GM23338 (cell line): Measurements from ENCODE around the gene RPL26. TPM values are rescaled to one million over a fixed set of nuclear protein-coding genes. Genes with fewer than 3 reads are reported as not detected.

Source experiments
- ATAC-seq: fragments of 200-7000 bp; cut with Tn5 transposase; 3 replicates; pipeline ENCODE4 v1.9.1; 2020
- DNase-seq: peaks from one replicate; pipeline ENCODE4 v3.0.0-alpha.2; 2015; ENCODE audit warnings: low spot score
- H2AFZ ChIP-seq: fragments of 200-600 bp; sonication (generic); 2 replicates; pipeline ENCODE4 v1.8.0; 2016; ENCODE audit warnings: antibody characterized with exemption, mild to moderate bottlenecking, moderate library complexity
- H3F3A ChIP-seq: fragments of 200-600 bp; sonication (generic); replicated peaks from 2 replicates; pipeline ENCODE4 v1.8.0; 2017; ENCODE audit warnings: antibody characterized with exemption, mixed run types, low read depth
- H3K27ac ChIP-seq: fragments of 200-600 bp; sonication (generic); 2 replicates; pipeline ENCODE4 v1.6.1; 2016; ENCODE audit warnings: low read depth
- H3K27me3 ChIP-seq: fragments of 200-600 bp; sonication (generic); 2 replicates; pipeline ENCODE4 v1.8.0; 2016; ENCODE audit warnings: mild to moderate bottlenecking, mixed run types, moderate library complexity; ENCODE audit not compliant: insufficient read depth
- H3K36me3 ChIP-seq: fragments of 200-600 bp; sonication (generic); 2 replicates; pipeline ENCODE4 v1.8.0; 2016; ENCODE audit warnings: mild to moderate bottlenecking; ENCODE audit not compliant: insufficient read depth
- H3K4me1 ChIP-seq: fragments of 200-600 bp; sonication (generic); 2 replicates; pipeline ENCODE4 v1.8.0; 2016; ENCODE audit warnings: mild to moderate bottlenecking, moderate library complexity; ENCODE audit not compliant: insufficient read depth
- H3K4me2 ChIP-seq: fragments of 200-600 bp; sonication (generic); 2 replicates; pipeline ENCODE4 v1.7.1; 2017; ENCODE audit warnings: mixed run types
- H3K4me3 ChIP-seq: fragments of 200-600 bp; sonication (generic); 2 replicates; pipeline ENCODE4 v1.6.1; 2016; ENCODE audit warnings: mixed run types
- H3K79me2 ChIP-seq: fragments of 200-600 bp; sonication (generic); replicated peaks from 2 replicates; pipeline ENCODE4 v1.8.0; 2017; ENCODE audit warnings: mild to moderate bottlenecking; ENCODE audit not compliant: insufficient read depth
- H3K9me2 ChIP-seq: fragments of 200-600 bp; sonication (generic); 2 replicates; pipeline ENCODE4 v1.8.0; 2017; ENCODE audit not compliant: insufficient read depth
- H4K20me1 ChIP-seq: fragments of 200-600 bp; sonication (generic); replicated peaks from 2 replicates; pipeline ENCODE4 v1.8.0; 2017; ENCODE audit warnings: mild to moderate bottlenecking; ENCODE audit not compliant: insufficient read depth
- H3K27ac Mint-ChIP-seq: 2 replicates; pipeline ENCODE4 v1.8.0; 2020; ENCODE audit warnings: inconsistent platforms, mild to moderate bottlenecking, moderate library complexity, mixed read lengths
- H3K27me3 Mint-ChIP-seq: 3 replicates; pipeline ENCODE4 v1.8.0; 2022; ENCODE audit warnings: low read depth, mild to moderate bottlenecking, moderate library complexity, mixed read lengths, inconsistent platforms; ENCODE audit not compliant: insufficient read depth, poor library complexity
- H3K36me3 Mint-ChIP-seq: 3 replicates; pipeline ENCODE4 v1.8.0; 2021; ENCODE audit warnings: low read depth, mild to moderate bottlenecking, inconsistent platforms, moderate library complexity, mixed read lengths
- H3K4me1 Mint-ChIP-seq: 3 replicates; pipeline ENCODE4 v1.8.0; 2020; ENCODE audit warnings: mild to moderate bottlenecking, inconsistent platforms, mixed read lengths
- H3K4me3 Mint-ChIP-seq: 3 replicates; pipeline ENCODE4 v1.8.0; 2021; ENCODE audit warnings: moderate library complexity, mild to moderate bottlenecking, inconsistent platforms, mixed read lengths
- H3K9me3 Mint-ChIP-seq: 3 replicates; pipeline ENCODE4 v1.8.0; 2020; ENCODE audit warnings: moderate library complexity, mild to moderate bottlenecking, inconsistent platforms, mixed read lengths
- CREB1 ChIP-seq: fragments of 250-450 bp; sonication (Bioruptor Pico); IDR thresholded peaks from 2 replicates; pipeline ENCODE4 v1.5.0; 2020; ENCODE audit warnings: low read depth, mild to moderate bottlenecking, moderate library complexity
- EZH2 ChIP-seq: fragments of 200-600 bp; sonication (generic); IDR thresholded peaks from one replicate; pipeline ENCODE4 v1.8.0; 2017; ENCODE audit warnings: antibody characterized with exemption, mild to moderate bottlenecking, low read depth; ENCODE audit not compliant: unreplicated experiment
- JUNB ChIP-seq: IDR thresholded peaks from one replicate; pipeline ENCODE4 v1.6.1; 2016; ENCODE audit warnings: antibody characterized with exemption; ENCODE audit not compliant: unreplicated experiment
- POLR2AphosphoS5 ChIP-seq: IDR thresholded peaks from 2 replicates; pipeline ENCODE4 v1.6.1; 2016; ENCODE audit warnings: antibody characterized with exemption, low read depth
- ZNF114 ChIP-seq: fragments of 250-450 bp; sonication (Bioruptor Pico); IDR thresholded peaks from 2 replicates; pipeline ENCODE4 v1.5.0; 2020; ENCODE audit warnings: mild to moderate bottlenecking, moderate library complexity
- ZNF331 ChIP-seq: fragments of 250-450 bp; sonication (Bioruptor Pico); IDR thresholded peaks from 2 replicates; pipeline ENCODE4 v1.5.0; 2020; ENCODE audit warnings: low read depth, mild to moderate bottlenecking, moderate library complexity
- polyA plus RNA-seq: library from polyadenylated mRNA; unstranded; fragments of >200 nt; fragmentation: Nextera tagmentation; extraction: Ambion mirVana; gene quantifications from 2 replicates; pipeline ENCODE4 v1.2.1, GENCODE V29; 2016
- total RNA-seq: library from RNA; depleted of rRNA; stranded (reverse); fragments of >200 nt; shearing (Covaris generic); gene quantifications from 2 replicates; pipeline ENCODE4 v1.2.3, GENCODE V29; 2014
- TF ChIP-seq, protein P1 (sequence below), 2 experiments: fragments of 200-600 bp in 1 of 2; sonication (generic) in 1 of 2; conservative IDR thresholded peaks; 2 replicates each; pipeline versions ENCODE4 v1.5.1 to v1.6.1; 2016 to 2017; ENCODE audit warnings: antibody characterized with exemption in 2 of 2, low read depth in 2 of 2, mild to moderate bottlenecking in 2 of 2, moderate library complexity in 1 of 2
- TF ChIP-seq, protein P2 (sequence below): IDR thresholded peaks from 2 replicates; pipeline ENCODE4 v1.6.1; 2016; ENCODE audit warnings: antibody characterized with exemption
- TF ChIP-seq, protein P3 (sequence below): IDR thresholded peaks from one replicate; pipeline ENCODE4 v1.6.1; 2018; ENCODE audit warnings: antibody characterized with exemption; ENCODE audit not compliant: unreplicated experiment

The RPL26 gene
- total and polyA plus RNA-seq, 2 experiments from 2014 or later = 2,274 to 3,158 TPM

DNA sequence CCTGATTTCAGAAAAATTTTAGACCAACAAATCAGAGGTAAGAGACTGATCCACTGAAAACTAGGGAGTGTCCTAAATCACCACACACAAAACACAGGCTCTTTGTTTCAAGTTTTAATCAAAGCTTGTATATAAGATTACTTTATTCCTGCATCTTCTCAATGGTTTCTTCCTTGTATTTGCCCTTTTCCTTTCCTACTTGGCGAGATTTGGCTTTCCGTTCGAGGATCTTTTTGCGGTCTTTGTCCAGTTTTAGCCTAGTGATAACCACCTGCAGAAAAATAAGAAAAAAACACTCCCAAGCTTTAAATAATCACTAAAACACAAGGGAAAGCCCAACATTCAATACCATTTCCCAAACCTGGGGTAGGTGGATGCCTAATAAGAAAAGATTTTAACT, 5.6 kb downstream of the RPL26 start:
- Histone ChIP-seq H3K4me3 (peak overlapping the region; percentile 96; the same call in 1 of the 2 replicates), H3F3A (peaks cover 58% of the 10 kb centered on the region), H3K27me3 (no peaks in the 10 kb centered on the region), H3K27ac (peak overlapping the region; percentile 99), H3K9me2 (no peaks in the 10 kb centered on the region), H3K4me1 (peaks cover 34% of the 10 kb centered on the region), H3K79me2 (peaks cover 41% of the 10 kb centered on the region), H4K20me1 (peaks cover 32% of the 10 kb centered on the region), H2AFZ (no peak overlapping the region), H3K4me2 (no peak overlapping the region), H3K36me3 (peaks cover 54% of the 10 kb centered on the region)
- TF ChIP-seq JUNB = no peak
- TF ChIP-seq, protein P1, sequence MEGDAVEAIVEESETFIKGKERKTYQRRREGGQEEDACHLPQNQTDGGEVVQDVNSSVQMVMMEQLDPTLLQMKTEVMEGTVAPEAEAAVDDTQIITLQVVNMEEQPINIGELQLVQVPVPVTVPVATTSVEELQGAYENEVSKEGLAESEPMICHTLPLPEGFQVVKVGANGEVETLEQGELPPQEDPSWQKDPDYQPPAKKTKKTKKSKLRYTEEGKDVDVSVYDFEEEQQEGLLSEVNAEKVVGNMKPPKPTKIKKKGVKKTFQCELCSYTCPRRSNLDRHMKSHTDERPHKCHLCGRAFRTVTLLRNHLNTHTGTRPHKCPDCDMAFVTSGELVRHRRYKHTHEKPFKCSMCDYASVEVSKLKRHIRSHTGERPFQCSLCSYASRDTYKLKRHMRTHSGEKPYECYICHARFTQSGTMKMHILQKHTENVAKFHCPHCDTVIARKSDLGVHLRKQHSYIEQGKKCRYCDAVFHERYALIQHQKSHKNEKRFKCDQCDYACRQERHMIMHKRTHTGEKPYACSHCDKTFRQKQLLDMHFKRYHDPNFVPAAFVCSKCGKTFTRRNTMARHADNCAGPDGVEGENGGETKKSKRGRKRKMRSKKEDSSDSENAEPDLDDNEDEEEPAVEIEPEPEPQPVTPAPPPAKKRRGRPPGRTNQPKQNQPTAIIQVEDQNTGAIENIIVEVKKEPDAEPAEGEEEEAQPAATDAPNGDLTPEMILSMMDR (conservative IDR thresholded peaks at IDR 0.05; ENCODE audit: low read depth in 2 of 2) = no peak
- TF ChIP-seq ZNF331 (CRISPR knock-in tag) = no peak
- TF ChIP-seq, protein P2, sequence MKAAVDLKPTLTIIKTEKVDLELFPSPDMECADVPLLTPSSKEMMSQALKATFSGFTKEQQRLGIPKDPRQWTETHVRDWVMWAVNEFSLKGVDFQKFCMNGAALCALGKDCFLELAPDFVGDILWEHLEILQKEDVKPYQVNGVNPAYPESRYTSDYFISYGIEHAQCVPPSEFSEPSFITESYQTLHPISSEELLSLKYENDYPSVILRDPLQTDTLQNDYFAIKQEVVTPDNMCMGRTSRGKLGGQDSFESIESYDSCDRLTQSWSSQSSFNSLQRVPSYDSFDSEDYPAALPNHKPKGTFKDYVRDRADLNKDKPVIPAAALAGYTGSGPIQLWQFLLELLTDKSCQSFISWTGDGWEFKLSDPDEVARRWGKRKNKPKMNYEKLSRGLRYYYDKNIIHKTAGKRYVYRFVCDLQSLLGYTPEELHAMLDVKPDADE = no peak
- TF ChIP-seq, protein P3, sequence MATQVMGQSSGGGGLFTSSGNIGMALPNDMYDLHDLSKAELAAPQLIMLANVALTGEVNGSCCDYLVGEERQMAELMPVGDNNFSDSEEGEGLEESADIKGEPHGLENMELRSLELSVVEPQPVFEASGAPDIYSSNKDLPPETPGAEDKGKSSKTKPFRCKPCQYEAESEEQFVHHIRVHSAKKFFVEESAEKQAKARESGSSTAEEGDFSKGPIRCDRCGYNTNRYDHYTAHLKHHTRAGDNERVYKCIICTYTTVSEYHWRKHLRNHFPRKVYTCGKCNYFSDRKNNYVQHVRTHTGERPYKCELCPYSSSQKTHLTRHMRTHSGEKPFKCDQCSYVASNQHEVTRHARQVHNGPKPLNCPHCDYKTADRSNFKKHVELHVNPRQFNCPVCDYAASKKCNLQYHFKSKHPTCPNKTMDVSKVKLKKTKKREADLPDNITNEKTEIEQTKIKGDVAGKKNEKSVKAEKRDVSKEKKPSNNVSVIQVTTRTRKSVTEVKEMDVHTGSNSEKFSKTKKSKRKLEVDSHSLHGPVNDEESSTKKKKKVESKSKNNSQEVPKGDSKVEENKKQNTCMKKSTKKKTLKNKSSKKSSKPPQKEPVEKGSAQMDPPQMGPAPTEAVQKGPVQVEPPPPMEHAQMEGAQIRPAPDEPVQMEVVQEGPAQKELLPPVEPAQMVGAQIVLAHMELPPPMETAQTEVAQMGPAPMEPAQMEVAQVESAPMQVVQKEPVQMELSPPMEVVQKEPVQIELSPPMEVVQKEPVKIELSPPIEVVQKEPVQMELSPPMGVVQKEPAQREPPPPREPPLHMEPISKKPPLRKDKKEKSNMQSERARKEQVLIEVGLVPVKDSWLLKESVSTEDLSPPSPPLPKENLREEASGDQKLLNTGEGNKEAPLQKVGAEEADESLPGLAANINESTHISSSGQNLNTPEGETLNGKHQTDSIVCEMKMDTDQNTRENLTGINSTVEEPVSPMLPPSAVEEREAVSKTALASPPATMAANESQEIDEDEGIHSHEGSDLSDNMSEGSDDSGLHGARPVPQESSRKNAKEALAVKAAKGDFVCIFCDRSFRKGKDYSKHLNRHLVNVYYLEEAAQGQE = no peak
- H3K36me3 Mint-ChIP-seq = peaks cover 76% of the 10 kb centered on the region
- ATAC-seq (no peak), DNase-seq (no peak)
- H3K4me1 Mint-ChIP-seq = peaks cover 39% of the 10 kb centered on the region
- peak overlapping the region; percentile 81 for H3K27ac Mint-ChIP-seq
- no peaks in the 10 kb centered on the region for H3K9me3 Mint-ChIP-seq
- peaks cover 4% of the 10 kb centered on the region for H3K27me3 Mint-ChIP-seq
- H3K4me3 Mint-ChIP-seq = peak overlapping the region; percentile 46; the same call in 2 of the 3 replicates

DNA sequence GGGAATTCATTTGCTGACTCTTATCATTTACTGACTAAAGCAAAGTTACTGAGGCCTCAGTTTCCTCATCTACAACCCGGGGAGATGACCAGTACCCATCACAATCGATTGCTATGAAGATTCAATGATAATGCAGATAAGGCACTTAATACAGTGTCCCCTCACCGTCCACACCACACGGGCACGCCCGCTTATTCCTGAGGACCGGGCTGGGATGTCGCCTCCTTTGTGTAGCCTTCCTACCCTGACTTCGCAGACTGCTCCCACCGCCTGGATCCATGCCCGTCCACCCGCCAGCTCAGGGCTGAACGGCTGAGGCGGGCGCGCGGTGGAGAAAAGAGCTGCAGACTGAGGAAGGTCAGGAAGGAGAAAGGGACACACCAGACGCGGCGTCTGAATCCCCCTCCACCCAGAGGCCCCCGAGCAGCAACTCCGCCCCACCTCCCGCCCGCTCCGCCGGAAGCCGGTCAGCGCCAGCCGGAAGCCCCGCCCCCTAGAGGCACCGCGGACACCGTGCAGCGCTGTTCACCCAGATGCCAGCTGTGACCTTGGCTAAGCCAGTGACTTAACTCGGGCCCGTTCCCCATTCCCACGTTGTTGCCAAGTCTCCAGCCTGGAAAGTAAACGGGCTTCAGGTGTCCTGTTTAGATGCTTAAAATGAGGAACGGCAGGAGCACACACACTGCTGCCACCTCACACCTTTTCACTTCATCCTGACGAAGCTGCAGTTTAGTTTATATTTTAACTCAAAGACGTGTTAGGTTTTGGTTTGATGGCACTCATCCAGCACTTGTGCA, 6.5 kb downstream of the RPL26 start, which contains the start of gene KRABD2:
Gene KRABD2, minus strand, starts transcription at position 434 of the 797 bp plus-strand sequence.
- Mint-ChIP-seq H3K36me3 (peaks cover 71% of the 10 kb centered on the region), H3K4me3 (peak within 1 kb of the TSS; percentile 74), H3K27ac (peak within 1 kb of the TSS; percentile 94), H3K27me3 (peaks cover 6% of the 10 kb centered on the region), H3K4me1 (peaks cover 36% of the 10 kb centered on the region), H3K9me3 (no peaks in the 10 kb centered on the region)
- Histone ChIP-seq H3K27ac (peak within 1 kb of the TSS; percentile 99), H3K9me2 (no peaks in the 10 kb centered on the region), H3F3A (peaks cover 48% of the 10 kb centered on the region), H3K4me2 (peak within 1 kb of the TSS; percentile 99), H3K4me3 (peak within 1 kb of the TSS; percentile 96), H2AFZ (peak within 1 kb of the TSS; percentile 47; the same call in 1 of the 2 replicates), H3K27me3 (no peaks in the 10 kb centered on the region), H3K79me2 (peaks cover 31% of the 10 kb centered on the region), H4K20me1 (peaks cover 26% of the 10 kb centered on the region), H3K4me1 (peaks cover 27% of the 10 kb centered on the region; the same call in 1 of the 2 replicates), H3K36me3 (peaks cover 47% of the 10 kb centered on the region)
- peak; percentile 97 for DNase-seq
- peak; percentile 94 for ATAC-seq
- TF ChIP-seq EZH2 = no peak
- TF ChIP-seq, protein P1 (conservative IDR thresholded peaks at IDR 0.05; ENCODE audit: low read depth in 2 of 2) = peak; percentile 51 to 52
- TF ChIP-seq, protein P2 = 0 out of 2 replicates have a peak, but pooled peaks have one; percentile 46
- no peak for TF ChIP-seq ZNF114 (CRISPR knock-in tag)
- TF ChIP-seq CREB1 (CRISPR knock-in tag) = no peak
- TF ChIP-seq POLR2AphosphoS5 = peak; percentile 99
